NCI-H69 (cell line): ENCODE measurements around the gene PAOX.

ENCODE experiments used
- DNase-seq: peaks from one replicate; lab custom pipeline; 2025; lab: John Stamatoyannopoulos, UW

PAOX gene

GRCh38 chr10:133349577-133350011, 29.5 kb upstream of the PAOX start:
- no peak for DNase-seq

GRCh38 chr10:133350283-133350949, 28.6 kb upstream of the PAOX start:
- no peak for DNase-seq

- no peak for DNase-seq
Measured at GRCh38 chr10:133350950-133351329, 28.1 kb upstream of the PAOX start.

- DNase-seq = peak; percentile 4
Measured at GRCh38 chr10:133351408-133352318, 27.4 kb upstream of the PAOX start.

GRCh38 chr10:133353202-133353959, 25.7 kb upstream of the PAOX start:
- DNase-seq = peak; percentile 8

GRCh38 chr10:133353988-133354605, 25.0 kb upstream of the PAOX start:
- DNase-seq = no peak

GRCh38 chr10:133354672-133355240, 24.3 kb upstream of the PAOX start:
- no peak for DNase-seq

GRCh38 chr10:133355266-133355665, 23.8 kb upstream of the PAOX start:
- DNase-seq = no peak

GRCh38 chr10:133355991-133356390, 23.1 kb upstream of the PAOX start:
- no peak for DNase-seq

- no peak for DNase-seq
Measured at GRCh38 chr10:133356549-133357284, 22.3 kb upstream of the PAOX start.

- DNase-seq = peak; percentile 75
Measured at GRCh38 chr10:133357285-133358161, 21.5 kb upstream of the PAOX start, which contains the start of gene FUOM. Gene FUOM (minus strand): TSS chr10:133358019. CDS start chr10:133358007, 12 bp downstream.

GRCh38 chr10:133358162-133358924, 20.7 kb upstream of the PAOX start:
- DNase-seq = no peak

- DNase-seq = no peak
Measured at GRCh38 chr10:133358925-133359310, 20.1 kb upstream of the PAOX start.

- DNase-seq = peak; percentile 82
Measured at GRCh38 chr10:133359554-133359971, 19.5 kb upstream of the PAOX start.

GRCh38 chr10:133359972-133360610, 19.0 kb upstream of the PAOX start:
- DNase-seq = no peak

- DNase-seq = no peak
Measured at GRCh38 chr10:133361227-133361626, 17.8 kb upstream of the PAOX start.

- DNase-seq = no peak
Measured at GRCh38 chr10:133361773-133362441, 17.2 kb upstream of the PAOX start.

- DNase-seq = no peak
Measured at GRCh38 chr10:133362846-133363245, 16.2 kb upstream of the PAOX start.
